Pancreas (tissue), 10 donors: ENCODE measurements around the gene FOXI2. TPM values are rescaled to one million over a fixed set of nuclear protein-coding genes. Genes with fewer than 3 reads are reported as not detected.

Experiments used
- ATAC-seq, 4 donors: fragments of 200-7000 bp; cut with Tn5 transposase; one replicate each; pipeline versions ENCODE4 v1.8.0 to v1.9.1; 2020; ENCODE audit warnings: mild to moderate bottlenecking in 4 of 4, moderate library complexity in 4 of 4
- DNase-seq, 6 donors: peaks; one replicate each; pipeline ENCODE4 v3.0.0-alpha.2; 2020
- FAIRE-seq: peaks from 2 replicates; lab custom pipeline; 2012; peaks lifted over from hg19 to GRCh38; lab: Jason Lieb, UNC
- H3K27ac ChIP-seq, 4 donors: fragments of 200-600 bp; sonication (generic); 1 replicate in 3 of 4; 2 replicates in 1 of 4; pipeline versions ENCODE4 v1.5.0 to v1.8.0; 2020
- H3K27me3 ChIP-seq, 4 donors: fragments of 200-600 bp; one replicate each; pipeline ENCODE4 v1.8.0; 2021
- H3K36me3 ChIP-seq, 3 donors: fragments of 200-600 bp; sonication (generic) in 1 of 3; one replicate each; pipeline versions ENCODE4 v1.5.0 to v1.8.0; 2020 to 2021
- H3K4me1 ChIP-seq, 3 donors: fragments of 200-600 bp; one replicate each; pipeline ENCODE4 v1.8.0; 2021
- H3K4me3 ChIP-seq, 4 donors: fragments of 200-600 bp; sonication (generic) in 2 of 4; one replicate each; pipeline versions ENCODE4 v1.5.0 to v1.8.0; 2020 to 2021
- H3K9me3 ChIP-seq, 4 donors: fragments of 200-600 bp; one replicate each; pipeline ENCODE4 v1.8.0; 2021
- WGBS, 2 donors: extraction: QIAGEN DNeasy Blood & Tissue Kit; methylation state at CpG; one replicate each; pipeline ENCODE4 v1.1.7; 2013; 5-methylcytosine and 5-hydroxymethylcytosine counted together
- intact Hi-C, 3 donors: fragments of 100-400 bp; cut with DNase I; formaldehyde crosslinking; loops; one replicate each; pipeline versions ENCODE4 v1.11.1 to v1.14.2; 2022
- polyA plus RNA-seq, 2 donors: library from polyadenylated mRNA; stranded (reverse); fragments of 200-250 nt; gene quantifications; one replicate each; pipeline ENCODE4 v1.2.3, GENCODE V29; 2013
- total RNA-seq, 6 donors: library from RNA; stranded (reverse); fragmentation: NEBNext Ultra II Directional in 4 of 6; extraction: Animal tissue kit (Norgen Biotek cat#: 25700) in 4 of 6; gene quantifications; one replicate each; pipeline versions ENCODE4 v1.2.1 to v1.2.4, GENCODE V29; 2021 to 2023
- TF ChIP-seq, protein P1 (sequence below), 4 donors: fragments of 200-600 bp; sonication (generic) in 3 of 4; IDR thresholded peaks; one replicate each; pipeline versions ENCODE4 v1.5.0 to v1.8.0; 2021; ENCODE audit warnings: antibody characterized with exemption in 4 of 4
- donor health status: healthy with polysubstance abuse.
- donor health status: DM: no; HTN: no; CAD: no; lungs with moderate emphysema.
- donor health status: DM: no; HTN: no; CAD: no.
- donor health status: control.
- donor health status: control.
- donor health status: Bipolar disorder and iron deficiency.
- donor health status: DM: yes; HTN: yes; CAD: no.
- donor health status: DM: no; HTN: no; CAD: no.
- donor health status: DM: no; HTN: no; CAD: no.
- donor health status: DM: yes; HTN: yes; CAD: no.

FOXI2 gene
- total and polyA plus RNA-seq, 8 donors, result 0.05 to 0.22 (median 0.06) TPM; not detected in 4

DNA sequence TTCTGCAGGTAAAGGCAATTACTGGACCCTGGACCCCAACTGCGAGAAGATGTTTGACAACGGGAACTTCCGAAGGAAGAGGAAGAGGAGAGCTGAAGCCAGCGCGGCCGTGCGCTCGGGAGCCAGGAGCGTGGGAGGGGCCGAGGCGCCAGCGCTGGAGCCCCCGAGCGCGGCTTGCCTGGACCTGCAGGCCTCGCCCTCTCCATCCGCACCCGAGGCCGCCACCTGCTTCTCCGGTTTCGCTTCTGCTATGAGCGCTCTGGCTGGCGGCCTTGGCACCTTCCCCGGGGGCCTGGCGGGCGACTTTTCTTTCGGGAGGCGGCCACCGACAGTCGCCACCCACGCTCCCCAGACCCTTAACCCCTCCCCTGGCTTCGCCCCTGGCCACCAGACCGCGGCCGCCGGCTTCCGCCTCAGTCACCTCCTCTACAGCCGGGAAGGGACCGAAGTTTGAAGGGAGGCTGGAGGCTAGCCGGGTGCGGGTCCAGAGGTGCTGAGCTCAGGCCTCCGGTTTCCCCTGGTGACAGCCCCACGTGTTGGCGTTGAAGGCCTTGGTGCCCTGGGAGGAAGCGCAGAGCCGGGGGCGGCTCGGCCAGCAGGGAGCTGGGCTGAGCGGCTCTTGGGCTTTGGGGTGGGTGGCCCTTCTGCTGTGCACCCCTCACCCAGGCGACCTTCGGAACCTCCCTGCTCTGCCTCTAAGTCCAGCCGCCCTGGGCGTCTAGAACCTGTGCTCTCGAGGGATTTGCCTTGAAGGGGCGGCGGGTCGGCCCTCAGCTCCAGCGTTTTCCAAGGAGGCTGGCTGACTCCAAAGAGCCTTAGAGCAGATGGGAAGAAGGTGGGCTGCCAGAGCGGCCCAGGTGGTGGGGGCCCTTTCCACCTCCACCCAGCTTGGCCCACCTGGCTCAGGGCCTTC lies 1.8 kb downstream of the FOXI2 start:
- DNase-seq (peak in 2 of 6 donors; percentile 12 to 61), ATAC-seq (peak in 2 of 4 donors; percentile 27 to 49), FAIRE-seq (no peak)
- peaks cover 0 to 6% (median 3%) of the 10 kb centered on the region in 4 donors for H3K27me3 ChIP-seq
- H3K4me3 ChIP-seq, result peak overlapping the region in 1 of 4 donors; percentile 20
- intact Hi-C loops, result no loop called here
- TF ChIP-seq, protein P1, sequence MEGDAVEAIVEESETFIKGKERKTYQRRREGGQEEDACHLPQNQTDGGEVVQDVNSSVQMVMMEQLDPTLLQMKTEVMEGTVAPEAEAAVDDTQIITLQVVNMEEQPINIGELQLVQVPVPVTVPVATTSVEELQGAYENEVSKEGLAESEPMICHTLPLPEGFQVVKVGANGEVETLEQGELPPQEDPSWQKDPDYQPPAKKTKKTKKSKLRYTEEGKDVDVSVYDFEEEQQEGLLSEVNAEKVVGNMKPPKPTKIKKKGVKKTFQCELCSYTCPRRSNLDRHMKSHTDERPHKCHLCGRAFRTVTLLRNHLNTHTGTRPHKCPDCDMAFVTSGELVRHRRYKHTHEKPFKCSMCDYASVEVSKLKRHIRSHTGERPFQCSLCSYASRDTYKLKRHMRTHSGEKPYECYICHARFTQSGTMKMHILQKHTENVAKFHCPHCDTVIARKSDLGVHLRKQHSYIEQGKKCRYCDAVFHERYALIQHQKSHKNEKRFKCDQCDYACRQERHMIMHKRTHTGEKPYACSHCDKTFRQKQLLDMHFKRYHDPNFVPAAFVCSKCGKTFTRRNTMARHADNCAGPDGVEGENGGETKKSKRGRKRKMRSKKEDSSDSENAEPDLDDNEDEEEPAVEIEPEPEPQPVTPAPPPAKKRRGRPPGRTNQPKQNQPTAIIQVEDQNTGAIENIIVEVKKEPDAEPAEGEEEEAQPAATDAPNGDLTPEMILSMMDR (IDR thresholded peaks at IDR 0.05), result no peak
- WGBS, 2 donors, result 10 to 20% methylated on average over 56 to 59 of the region's 59 CpGs
- H3K27ac ChIP-seq, result no peak overlapping the region
- H3K36me3 ChIP-seq, result no peaks in the 10 kb centered on the region
- no peaks in the 10 kb centered on the region for H3K9me3 ChIP-seq
- no peaks in the 10 kb centered on the region for H3K4me1 ChIP-seq

DNA sequence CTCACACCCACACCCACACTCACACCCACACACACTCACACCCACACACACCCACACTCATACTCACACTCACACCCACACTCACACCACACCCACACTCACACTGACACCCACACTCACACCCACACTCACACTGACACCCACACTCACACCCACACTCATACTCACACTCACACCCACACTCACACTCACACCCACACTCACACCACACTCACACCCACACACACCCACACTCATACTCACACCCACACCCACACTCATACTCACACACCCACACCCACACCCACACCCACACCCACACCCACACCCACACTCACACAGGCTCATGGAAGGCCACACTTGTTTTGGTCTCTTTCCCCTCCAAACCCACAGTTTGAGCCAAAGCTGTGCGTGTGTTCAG lies 2.9 kb downstream of the FOXI2 start:
- H3K27me3 ChIP-seq, result peaks cover 0 to 6% (median 3%) of the 10 kb centered on the region in 4 donors
- no peak overlapping the region for H3K4me3 ChIP-seq
- TF ChIP-seq, protein P1 (IDR thresholded peaks at IDR 0.05), result no peak
- no peak overlapping the region for H3K27ac ChIP-seq
- no peaks in the 10 kb centered on the region for H3K4me1 ChIP-seq
- no peak for DNase-seq
- intact Hi-C loops, result no loop called here
- no peaks in the 10 kb centered on the region for H3K36me3 ChIP-seq
- no peak for ATAC-seq
- WGBS, 2 donors, result 54 to 60% methylated on average over 1 of the region's 1 CpG
- no peak for FAIRE-seq
- H3K9me3 ChIP-seq, result no peaks in the 10 kb centered on the region

DNA sequence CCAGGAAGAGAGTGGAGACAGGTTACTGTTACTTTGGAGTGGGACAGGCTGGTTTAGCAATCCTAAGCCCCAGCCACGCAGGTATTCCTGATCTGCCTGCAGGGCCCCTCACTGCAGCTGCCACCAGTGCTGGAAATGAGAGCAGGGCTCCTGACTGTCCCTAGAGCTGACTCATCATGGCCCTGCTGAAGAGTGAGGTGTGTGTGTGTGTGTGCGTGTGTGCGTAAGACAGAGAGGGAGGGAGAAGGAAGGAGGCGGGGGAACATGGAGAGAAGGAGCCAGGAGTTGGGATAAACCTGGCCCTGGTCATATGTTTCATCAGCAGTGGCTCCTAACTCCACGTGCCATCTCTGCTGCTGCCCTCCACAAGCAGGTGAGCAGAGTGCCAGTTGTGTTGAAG lies 3.6 kb downstream of the FOXI2 start:
- WGBS, 2 donors, result 64 to 67% methylated on average over 5 of the region's 5 CpGs
- Histone ChIP-seq H3K4me3 (no peak overlapping the region), H3K27me3 (peaks cover 0 to 6% (median 3%) of the 10 kb centered on the region in 4 donors), H3K9me3 (no peaks in the 10 kb centered on the region), H3K4me1 (no peaks in the 10 kb centered on the region), H3K27ac (no peak overlapping the region), H3K36me3 (no peaks in the 10 kb centered on the region)
- intact Hi-C loops, result no loop called here
- TF ChIP-seq, protein P1 (IDR thresholded peaks at IDR 0.05), result no peak
- DNase-seq, result no peak
- FAIRE-seq, result no peak
- no peak for ATAC-seq

DNA sequence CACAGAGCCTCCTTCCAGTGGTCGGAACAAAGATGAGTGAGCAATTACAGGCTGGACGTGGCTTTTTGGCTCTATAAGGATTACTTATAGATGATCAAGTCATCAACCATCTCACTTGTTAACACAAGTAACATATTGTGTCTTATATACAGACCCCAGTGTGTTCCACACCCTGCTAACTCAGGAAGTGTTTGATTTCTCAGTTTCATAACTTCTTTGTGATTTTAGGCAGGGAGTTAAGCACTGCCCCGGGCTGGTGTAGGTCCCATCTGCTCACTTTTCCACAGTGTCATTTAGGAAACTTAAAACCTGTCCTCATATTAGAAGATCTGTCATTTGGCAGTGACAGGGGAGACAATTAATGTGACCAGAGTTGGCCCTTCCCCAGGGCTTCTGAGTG lies 6.2 kb downstream of the FOXI2 start:
- TF ChIP-seq, protein P1 (IDR thresholded peaks at IDR 0.05), result no peak
- 32 to 53% methylated on average over 3 of the region's 3 CpGs for WGBS, 2 donors
- FAIRE-seq (no peak), DNase-seq (no peak), ATAC-seq (no peak)
- H3K4me3 ChIP-seq, result no peak overlapping the region
- peaks cover 0 to 6% (median 0%) of the 10 kb centered on the region in 4 donors for H3K27me3 ChIP-seq
- H3K4me1 ChIP-seq, result no peaks in the 10 kb centered on the region
- H3K9me3 ChIP-seq, result no peaks in the 10 kb centered on the region
- no peaks in the 10 kb centered on the region for H3K36me3 ChIP-seq
- intact Hi-C loops, result no loop called here
- no peak overlapping the region for H3K27ac ChIP-seq

DNA sequence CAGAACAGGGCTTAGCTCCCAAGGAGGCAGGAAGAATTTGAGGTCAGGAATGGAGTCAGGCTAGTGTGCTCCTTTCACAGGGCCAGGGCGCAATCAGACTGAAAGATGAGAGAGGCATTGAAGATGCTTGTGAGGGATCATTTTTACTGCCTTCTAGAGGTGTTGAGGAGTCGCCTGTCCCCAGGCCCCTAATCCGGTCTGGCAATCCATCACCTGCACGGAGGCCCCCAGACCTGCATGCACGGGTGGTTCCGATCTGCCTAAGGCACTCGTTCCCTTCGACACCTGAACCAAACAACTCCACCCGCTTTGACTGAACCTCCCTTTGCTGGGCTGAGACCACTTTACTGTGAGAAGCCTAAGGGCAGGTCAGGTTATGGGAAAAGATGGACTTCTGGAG lies 8.0 kb downstream of the FOXI2 start:
- no peaks in the 10 kb centered on the region for H3K36me3 ChIP-seq
- H3K27ac ChIP-seq, result no peak overlapping the region
- H3K4me3 ChIP-seq, result no peak overlapping the region
- 58 to 62% methylated on average over 9 of the region's 9 CpGs for WGBS, 2 donors
- H3K9me3 ChIP-seq, result no peaks in the 10 kb centered on the region
- FAIRE-seq, result no peak
- TF ChIP-seq, protein P1 (IDR thresholded peaks at IDR 0.05), result no peak
- intact Hi-C loops, result no loop called here
- no peaks in the 10 kb centered on the region for H3K27me3 ChIP-seq
- no peak for DNase-seq
- H3K4me1 ChIP-seq, result no peaks in the 10 kb centered on the region
- no peak for ATAC-seq
